Inferior parietal cortex (tissue), 1 donor: Measurements from ENCODE around the gene STARD4.

ENCODE experiments used
- DNase-seq: peaks from one replicate; pipeline ENCODE4 v3.0.0-alpha.2; 2016; ENCODE audit errors: extremely low spot score

STARD4 gene

GRCh38 chr5:111528056-111528455, 15.7 kb upstream of the STARD4 start:
- no peak for DNase-seq

GRCh38 chr5:111520908-111521307, 8.6 kb upstream of the STARD4 start:
- no peak for DNase-seq

- no peak for DNase-seq
Observed at GRCh38 chr5:111518777-111519176, 6.4 kb upstream of the STARD4 start.

GRCh38 chr5:111517853-111518501, 5.6 kb upstream of the STARD4 start:
- DNase-seq = no peak

- DNase-seq = no peak
Observed at GRCh38 chr5:111514087-111514486, 1.8 kb upstream of the STARD4 start.

- no peak for DNase-seq
Observed at GRCh38 chr5:111513131-111513520, 791 bp upstream of the STARD4 start.

- DNase-seq = no peak
Observed at GRCh38 chr5:111511831-111512374, 432 bp downstream of the STARD4 start.

GRCh38 chr5:111511174-111511830, 1.0 kb downstream of the STARD4 start:
- DNase-seq = no peak

GRCh38 chr5:111509119-111509518, 3.2 kb downstream of the STARD4 start:
- no peak for DNase-seq

- no peak for DNase-seq
Observed at GRCh38 chr5:111507276-111507675, 5.1 kb downstream of the STARD4 start.

- DNase-seq = no peak
Observed at GRCh38 chr5:111505096-111505495, 7.2 kb downstream of the STARD4 start.

- no peak for DNase-seq
Observed at GRCh38 chr5:111502956-111503355, 9.4 kb downstream of the STARD4 start.

GRCh38 chr5:111498346-111498745, 14.0 kb downstream of the STARD4 start:
- DNase-seq = no peak

GRCh38 chr5:111495159-111495558, 17.2 kb downstream of the STARD4 start:
- no peak for DNase-seq

GRCh38 chr5:111494355-111494999, 17.9 kb downstream of the STARD4 start:
- no peak for DNase-seq

- DNase-seq = no peak
Observed at GRCh38 chr5:111493031-111493430, 19.3 kb downstream of the STARD4 start.

- DNase-seq = no peak
Observed at GRCh38 chr5:111488353-111488752, 24.0 kb downstream of the STARD4 start.

GRCh38 chr5:111486926-111487325, 25.4 kb downstream of the STARD4 start:
- no peak for DNase-seq

GRCh38 chr5:111486055-111486454, 26.3 kb downstream of the STARD4 start:
- DNase-seq = no peak

- DNase-seq = no peak
Observed at GRCh38 chr5:111480346-111480745, 32.0 kb downstream of the STARD4 start.

- DNase-seq = no peak
Observed at GRCh38 chr5:111478898-111479297, 33.4 kb downstream of the STARD4 start.

GRCh38 chr5:111478266-111478665, 34.1 kb downstream of the STARD4 start:
- DNase-seq = no peak

- DNase-seq = no peak
Observed at GRCh38 chr5:111472579-111472978, 39.8 kb downstream of the STARD4 start.
